ENCODE measurements around the gene COQ10A. TPM values are rescaled to one million over a fixed set of nuclear protein-coding genes. Genes with fewer than 3 reads are reported as not detected.
A peak's percentile ranks its signal among the peaks of the same experiment; 100 is the strongest.

COQ10A gene
- total RNA-seq, 4 donors from 2014 or later = 1.6 to 9.5 (median 4.1) TPM

GRCh38 chr12:56315249-56315621, 48.5 kb downstream of the COQ10A start:
- no peak for DNase-seq
- WGBS, 2 donors = 2 to 3% methylated on average over 5 to 9 of the region's 11 CpGs
- intact Hi-C loops (cut with DNase I) = no loop called here
- H3K9me3 ChIP-seq = no peaks in the 10 kb centered on the region
- peak overlapping the region; percentile 57 to 96 (median 84) for H3K4me3 ChIP-seq
- H3K27me3 ChIP-seq = no peaks in the 10 kb centered on the region
- H3K4me1 ChIP-seq = peaks cover 13 to 22% (median 14%) of the 10 kb centered on the region in 3 donors
- peak overlapping the region; percentile 86 to 97 (median 92) for H3K27ac ChIP-seq
- TF ChIP-seq POLR2A (IDR thresholded peaks at IDR 0.05) = no peak
- TF ChIP-seq CTCF (IDR thresholded peaks at IDR 0.05) = no peak
- peaks cover 4 to 70% (median 9%) of the 10 kb centered on the region in 3 donors for H3K36me3 ChIP-seq

- intact Hi-C loops (cut with DNase I) = no loop called here
- peak; percentile 95 for DNase-seq
- 0% methylated on average over 7 to 11 of the region's 62 CpGs for WGBS, 2 donors
These were observed 49.1 kb downstream of the COQ10A start, which contains the start of gene CNPY2 for GRCh38 chr12:56315622-56316473. CNPY2 (minus strand) TSS chr12:56315988; CDS start chr12:56315217, 771 bp downstream.

GRCh38 chr12:56317675-56318074, 50.9 kb downstream of the COQ10A start:
- no peak overlapping the region for H3K4me3 ChIP-seq
- no peak for DNase-seq
- WGBS, 2 donors = 82 to 91% methylated on average over 1 to 3 of the region's 3 CpGs
- intact Hi-C loops (cut with DNase I) = no loop called here
- H3K36me3 ChIP-seq = peaks cover 0 to 70% (median 0%) of the 10 kb centered on the region in 3 donors
- H3K27ac ChIP-seq = no peak overlapping the region
- peaks cover 13 to 22% (median 14%) of the 10 kb centered on the region in 3 donors for H3K4me1 ChIP-seq
- no peaks in the 10 kb centered on the region for H3K27me3 ChIP-seq
- no peaks in the 10 kb centered on the region for H3K9me3 ChIP-seq
- TF ChIP-seq POLR2A (IDR thresholded peaks at IDR 0.05) (no peak), CTCF (IDR thresholded peaks at IDR 0.05) (no peak)

More at GRCh38 chr12:56315622-56316473, 49.1 kb downstream of the COQ10A start, which contains the start of gene CNPY2:
- peak within 1 kb of the TSS; percentile 86 to 97 (median 92) for H3K27ac ChIP-seq
- TF ChIP-seq CTCF (IDR thresholded peaks at IDR 0.05) (peak in 1 of 6 experiments; percentile 25), POLR2A (IDR thresholded peaks at IDR 0.05) (peak in 3 of 4 donors; percentile 8 to 84 (median 74))
- peaks cover 13 to 22% (median 14%) of the 10 kb centered on the region in 3 donors for H3K4me1 ChIP-seq
- no peaks in the 10 kb centered on the region for H3K27me3 ChIP-seq
- H3K9me3 ChIP-seq = no peaks in the 10 kb centered on the region
- peak within 1 kb of the TSS; percentile 57 to 96 (median 84) for H3K4me3 ChIP-seq
- peaks cover 2 to 70% (median 4%) of the 10 kb centered on the region in 3 donors for H3K36me3 ChIP-seq

Other genes with a start within 250 kb of the COQ10A start
- gene IKZF4, start 245.9 kb upstream of the COQ10A start, total RNA-seq = 1 to 10 TPM; 1.2 to 2.0 (median 1.9) TPM
- gene RPS26, start 225.0 kb upstream of the COQ10A start, total RNA-seq = 1,000 to 10,000 TPM in 2 of 4 donors, 100 to 1,000 TPM in 2; 381 to 1,639 (median 1,040) TPM
- 100 to 1,000 TPM in 1 of 4 donors, 10 to 100 TPM in 3; 36.0 to 125 (median 82.8) TPM for gene ERBB3, start 186.8 kb upstream of the COQ10A start, total RNA-seq
- gene PA2G4, start 162.4 kb upstream of the COQ10A start, total RNA-seq = 100 to 1,000 TPM in 3 of 4 donors, 10 to 100 TPM in 1; 89.3 to 206 (median 176) TPM
- 1,000 to 10,000 TPM in 3 of 4 donors, 100 to 1,000 TPM in 1; 966 to 4,641 (median 3,066) TPM for gene RPL41, start 150.3 kb upstream of the COQ10A start, total RNA-seq
- gene ZC3H10, start 148.7 kb upstream of the COQ10A start, total RNA-seq = 1 to 10 TPM; 1.5 to 3.8 (median 2.3) TPM
- 10 to 100 TPM; 42.6 to 70.8 (median 62.5) TPM for gene ESYT1, start 138.7 kb upstream of the COQ10A start, total RNA-seq
- 10 to 100 TPM; 26.3 to 51.0 (median 37.8) TPM for gene MYL6B, start 114.4 kb upstream of the COQ10A start, total RNA-seq
- 1,000 to 10,000 TPM; 1,011 to 2,279 (median 1,490) TPM for gene MYL6, start 108.6 kb upstream of the COQ10A start, total RNA-seq
- 10 to 100 TPM; 31.7 to 64.9 (median 46.1) TPM for gene SMARCC2, start 77.5 kb upstream of the COQ10A start, total RNA-seq
- gene RNF41, start 45.0 kb upstream of the COQ10A start, total RNA-seq = 10 to 100 TPM; 21.1 to 42.5 (median 28.6) TPM
- gene NABP2, start 42.6 kb upstream of the COQ10A start, total RNA-seq = 10 to 100 TPM; 17.2 to 31.0 (median 21.6) TPM
- 1 to 10 TPM in 1 of 4 donors, not detected in 3; 1.1 TPM for gene SLC39A5, start 36.9 kb upstream of the COQ10A start, total RNA-seq
- gene ANKRD52, start 8.6 kb upstream of the COQ10A start, total RNA-seq = 10 to 100 TPM in 3 of 4 donors, 1 to 10 TPM in 1; 9.2 to 15.8 (median 13.9) TPM
- gene CS, start 33.4 kb downstream of the COQ10A start, total RNA-seq = 100 to 1,000 TPM; 126 to 175 (median 133) TPM
- 10 to 100 TPM; 37.2 to 66.6 (median 55.3) TPM for gene CNPY2, start 49.0 kb downstream of the COQ10A start, total RNA-seq
- 10 to 100 TPM; 10.2 to 35.9 (median 14.9) TPM for gene PAN2, start 67.1 kb downstream of the COQ10A start, total RNA-seq
- 10 to 100 TPM in 1 of 4 donors, 1 to 10 TPM in 2, not detected in 1; 2.6 to 28.6 (median 2.8) TPM for gene IL23A, start 71.9 kb downstream of the COQ10A start, total RNA-seq
- gene STAT2, start 93.2 kb downstream of the COQ10A start, total RNA-seq = 10 to 100 TPM; 54.3 to 83.7 (median 62.4) TPM
- gene APOF, start 95.9 kb downstream of the COQ10A start, total RNA-seq = not detected
- 10 to 100 TPM in 2 of 4 donors, 1 to 10 TPM in 2; 6.9 to 16.4 (median 11.4) TPM for gene TIMELESS, start 182.5 kb downstream of the COQ10A start, total RNA-seq
- under 1 TPM in 1 of 4 donors, not detected in 3; 0.09 TPM for gene MIP, start 187.7 kb downstream of the COQ10A start, total RNA-seq
- 1 to 10 TPM; 2.3 to 3.6 (median 2.9) TPM for gene SPRYD4, start 201.6 kb downstream of the COQ10A start, total RNA-seq
- gene GLS2, start 221.2 kb downstream of the COQ10A start, total RNA-seq = 10 to 100 TPM in 1 of 4 donors, 1 to 10 TPM in 3; 4.9 to 10.5 (median 7.8) TPM